Stimulated activated CD8-positive, alpha-beta memory T cell treated with anti-CD3 and anti-CD28 coated beads, Interleukin-12 subunit alpha, Interleukin-12 subunit beta, amount 100 ng/mL, for 4 hours (primary cell): ENCODE data around the gene RBKS.
"Not testable (repeated sequence)": the region's sequence is repeated elsewhere in the genome, so short reads cannot be mapped to it uniquely, and the experiment has no call there.

Experiments used
- DNase-seq: peaks from one replicate; pipeline ENCODE4 v3.0.0-alpha.2; 2020; ENCODE audit warnings: low read depth

The RBKS gene

DNA sequence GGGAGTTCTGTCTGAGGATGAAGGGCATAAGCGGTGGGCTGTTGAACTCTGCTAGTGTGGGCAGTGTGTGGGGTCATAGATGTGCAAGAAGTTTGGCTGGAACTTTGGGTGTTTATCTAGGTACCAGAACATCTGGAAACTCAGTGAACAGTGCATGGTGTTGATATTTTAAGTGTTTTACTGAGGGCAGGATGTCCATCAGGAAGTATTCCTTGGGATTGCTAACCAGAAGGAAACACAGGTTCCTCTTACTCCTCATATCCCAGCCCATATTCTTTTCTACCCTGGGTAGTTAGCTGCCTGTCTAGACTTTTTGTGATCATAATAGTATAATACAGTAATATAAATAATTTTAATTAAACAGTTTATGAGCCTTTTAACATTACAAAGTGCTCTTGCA lies 15.9 kb upstream of the RBKS start:
- no peak for DNase-seq

DNA sequence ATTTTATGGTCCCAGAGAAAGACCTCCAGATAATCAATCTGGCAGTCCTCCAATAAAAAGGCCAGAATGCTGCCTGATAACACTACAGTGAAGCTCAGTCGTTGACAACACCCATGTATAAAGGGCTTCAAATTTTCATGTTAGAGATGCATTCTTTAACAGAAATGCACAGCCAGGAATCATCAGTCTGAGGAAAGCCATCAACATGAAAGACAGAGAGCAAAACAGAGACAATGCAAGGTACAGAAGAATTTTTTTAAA lies 14.1 kb upstream of the RBKS start:
- no peak for DNase-seq

DNA sequence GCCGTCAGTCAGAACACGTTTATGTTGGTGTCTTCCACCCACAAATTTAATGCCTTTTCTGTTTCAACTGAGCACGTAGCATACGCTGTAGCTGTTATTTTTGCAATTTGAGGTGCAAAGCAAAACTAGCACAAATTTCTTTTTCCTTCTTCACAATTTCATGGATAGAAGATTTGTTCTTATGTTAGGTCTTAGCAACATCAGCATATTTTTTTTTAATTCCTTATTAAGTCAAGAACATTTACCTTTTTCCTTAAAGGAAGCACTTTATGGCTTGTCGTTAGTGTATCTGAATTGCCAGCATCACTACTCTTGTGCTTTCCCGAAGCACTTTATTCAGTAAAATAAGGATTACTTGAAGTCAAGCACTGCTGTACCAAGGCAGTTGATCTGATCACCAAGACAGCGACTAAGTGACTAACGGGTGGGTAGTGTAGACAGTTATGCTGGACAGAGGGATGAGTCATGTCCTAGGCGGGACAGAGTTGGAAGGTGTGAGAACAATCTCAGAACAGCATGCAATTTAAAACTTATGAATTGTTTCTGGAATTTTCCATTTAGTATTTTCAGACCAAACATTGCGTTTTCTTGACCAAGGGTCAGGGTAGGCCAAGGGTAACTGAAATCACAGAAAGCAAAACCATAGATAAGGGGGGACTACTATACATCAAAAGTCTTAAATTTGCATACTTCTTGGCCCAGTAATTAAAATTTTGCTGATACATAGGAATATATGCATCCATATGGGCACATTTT lies 13.6 kb upstream of the RBKS start:
- DNase-seq: no peak

DNA sequence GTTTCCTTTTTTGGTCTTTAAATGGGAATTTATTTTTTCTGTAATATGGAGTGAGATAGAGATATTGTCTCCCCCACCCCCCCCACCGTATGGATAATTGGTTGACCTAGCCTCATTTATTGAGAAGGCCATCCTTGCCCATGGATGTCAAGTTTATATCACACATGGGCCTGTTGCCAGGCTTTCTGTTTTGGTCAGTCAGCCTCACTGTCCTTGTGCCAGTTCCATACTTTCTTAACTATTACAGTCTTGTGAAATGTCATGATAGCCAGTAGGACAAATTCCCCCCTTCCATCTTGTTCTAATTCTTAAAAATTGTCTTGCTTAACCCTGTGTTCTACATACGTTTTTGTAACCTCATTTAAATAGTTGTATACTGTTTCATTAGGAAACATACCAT lies 12.8 kb upstream of the RBKS start:
- no peak for DNase-seq

DNA sequence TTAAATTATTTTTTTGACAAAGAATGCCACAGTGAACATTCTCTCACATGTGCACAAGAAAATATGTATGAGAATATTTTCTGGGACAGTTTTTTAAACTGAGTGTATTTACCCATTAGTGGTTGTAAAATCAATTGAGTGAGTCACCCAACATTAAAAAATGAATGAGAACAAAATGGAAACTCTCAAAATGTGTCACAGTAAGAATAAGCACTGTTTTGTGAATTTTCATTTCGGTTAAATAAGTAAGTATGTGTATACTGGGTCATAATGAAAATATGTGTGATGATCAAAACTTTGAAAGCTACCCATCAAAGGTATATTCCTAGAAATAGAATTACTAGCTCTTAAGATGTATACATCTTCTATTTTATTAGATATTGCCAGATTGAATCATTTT lies 11.9 kb upstream of the RBKS start:
- DNase-seq: no peak

DNA sequence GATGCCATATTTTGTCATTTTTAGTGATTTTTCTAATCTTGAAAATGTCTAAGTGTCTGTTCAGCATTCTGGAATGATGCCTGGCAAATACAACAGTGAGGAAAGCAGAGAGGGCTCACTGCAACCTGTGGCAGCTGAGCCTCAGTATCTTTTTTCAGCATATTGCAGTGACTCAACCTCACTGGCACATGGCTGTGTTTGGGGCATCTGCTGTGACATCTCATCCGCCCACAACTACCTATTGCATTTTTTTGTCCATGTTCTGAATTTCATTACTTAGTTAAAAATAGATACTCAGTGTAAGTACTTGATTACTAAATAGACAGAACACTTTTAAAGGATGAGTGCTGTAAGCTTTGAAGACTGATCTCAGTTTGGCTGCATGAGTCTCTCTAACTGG lies 11.0 kb upstream of the RBKS start:
- DNase-seq: no peak

DNA sequence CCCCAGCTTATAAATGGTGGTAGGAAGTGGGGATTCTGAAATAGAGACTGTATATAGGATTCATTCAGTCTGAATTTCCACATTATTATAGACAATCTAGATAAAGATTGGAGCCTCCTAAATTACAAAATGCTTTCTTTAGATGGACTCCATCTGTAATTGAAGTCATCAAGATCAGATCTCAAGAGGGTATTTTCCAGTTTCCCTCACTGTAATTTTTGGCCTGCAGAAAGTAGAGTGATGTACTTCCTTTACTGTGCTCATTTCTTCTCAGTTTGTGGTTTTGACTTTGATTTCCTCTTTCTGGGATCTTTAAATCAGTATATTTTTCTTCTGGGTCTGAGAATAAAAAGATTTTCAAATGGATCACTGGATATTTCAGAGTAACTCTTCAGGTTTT lies 7.5 kb upstream of the RBKS start:
- DNase-seq: no peak

DNA sequence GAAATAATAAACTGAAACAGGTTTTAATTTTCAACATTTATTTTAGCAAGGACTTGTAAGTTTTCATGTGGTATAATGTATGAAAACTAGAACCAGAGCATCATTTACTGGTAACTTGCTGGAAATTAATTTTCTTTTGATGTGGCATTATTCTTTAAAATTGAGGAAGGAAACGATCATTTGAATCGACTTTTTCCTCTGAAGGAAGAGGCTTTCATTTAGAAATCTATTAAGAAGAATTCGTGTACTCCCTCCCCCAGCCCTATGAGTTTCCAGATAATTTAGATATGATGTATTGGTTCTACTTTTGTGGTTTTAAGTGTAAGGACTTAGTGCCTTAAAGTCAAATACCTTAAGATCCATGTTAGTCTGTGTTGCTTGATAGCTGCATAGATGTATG lies 2.8 kb upstream of the RBKS start:
- no peak for DNase-seq

DNA sequence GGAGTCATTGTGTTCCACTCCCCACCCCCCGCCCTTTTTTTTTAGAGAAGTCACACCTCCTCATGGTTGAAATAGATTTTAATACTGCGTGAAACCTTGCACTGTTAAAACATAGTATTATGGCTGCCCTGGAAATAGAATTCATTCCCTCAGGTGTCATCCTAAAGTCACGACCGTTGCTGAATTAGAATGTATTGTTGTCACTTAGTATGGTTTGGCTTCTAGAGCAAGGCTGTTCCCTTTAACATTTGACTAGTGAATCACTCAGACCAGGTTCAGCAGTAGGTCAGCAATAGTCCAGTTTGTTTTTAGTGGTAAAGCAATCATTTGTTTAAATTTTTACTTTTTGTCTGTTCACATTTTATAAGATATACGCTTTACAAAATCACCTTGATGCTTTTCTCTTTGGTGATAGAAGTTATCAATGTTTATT lies 1.5 kb upstream of the RBKS start:
- no peak for DNase-seq

DNA sequence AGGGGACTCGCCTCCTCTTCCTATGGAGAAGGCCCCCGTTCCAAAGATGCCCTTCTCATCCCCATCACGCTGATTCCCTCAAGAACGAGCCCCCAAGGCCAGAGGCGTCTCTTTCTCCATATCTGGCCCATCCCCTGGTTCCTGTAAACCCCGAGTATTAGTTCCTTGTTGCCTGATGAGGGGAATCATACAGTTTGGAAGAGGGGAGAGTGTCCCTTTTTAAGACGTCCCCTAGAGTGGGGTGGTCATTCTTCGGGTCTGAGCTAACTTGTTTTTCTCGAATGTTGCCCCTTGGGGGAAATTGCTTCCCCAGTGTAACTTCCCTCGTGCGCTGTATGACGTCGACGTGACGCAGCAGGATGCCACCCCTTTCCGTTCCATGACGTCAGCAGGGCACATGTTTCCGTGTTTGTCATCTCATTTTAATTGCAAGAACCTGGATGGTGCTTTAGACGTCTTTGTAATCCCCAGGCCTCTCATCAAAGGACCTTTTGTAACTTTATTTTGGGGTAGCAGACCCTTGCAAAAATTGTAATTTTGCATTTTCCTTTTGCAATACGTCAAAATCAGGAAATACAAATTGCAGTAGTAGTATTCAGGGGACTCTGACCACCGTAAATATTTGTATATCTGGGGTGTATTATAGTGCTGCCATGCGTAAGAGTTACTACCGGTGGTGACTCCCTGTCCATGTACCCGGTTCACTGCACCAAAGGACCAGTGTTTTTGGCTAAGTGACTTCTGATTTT lies 911 bp upstream of the RBKS start:
- peak; percentile 81 for DNase-seq

DNA sequence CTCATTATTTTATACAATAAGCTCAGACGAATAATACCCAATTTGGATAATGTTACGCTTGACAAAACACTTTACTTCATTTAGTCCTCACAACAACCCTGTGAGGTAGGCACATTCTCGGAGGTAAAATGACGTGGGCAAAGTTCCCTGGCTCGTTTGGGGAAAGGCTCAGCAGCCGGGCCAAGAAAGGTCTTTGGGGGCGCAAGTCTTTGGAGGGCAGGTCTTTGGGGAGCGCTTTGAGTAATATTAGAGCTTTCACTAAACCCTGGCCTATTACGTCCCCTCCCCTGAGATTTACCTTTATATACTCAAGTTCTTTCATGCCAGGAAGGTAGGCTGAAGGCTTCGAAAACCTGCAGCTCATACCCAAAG lies 427 bp downstream of the RBKS start:
- no peak for DNase-seq

DNA sequence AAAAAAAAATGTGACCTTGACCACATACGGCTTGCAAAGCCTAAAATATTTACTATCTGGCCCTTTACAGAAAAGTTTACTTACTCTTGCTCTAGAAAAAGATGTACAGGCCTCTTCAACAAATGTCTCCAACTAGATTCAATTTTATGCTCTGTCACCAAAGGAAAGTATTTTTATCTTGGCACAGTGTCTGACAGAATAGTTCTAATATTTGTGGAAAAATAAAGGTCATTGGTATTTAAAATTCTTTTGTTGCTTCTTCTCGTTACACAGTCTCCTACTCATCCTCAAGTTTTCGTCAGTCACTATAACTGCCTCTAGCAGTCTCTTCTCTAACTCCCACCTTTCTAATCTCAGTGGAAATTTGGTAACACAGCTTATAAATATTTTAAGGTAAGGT lies 1.4 kb downstream of the RBKS start:
- DNase-seq: no peak

DNA sequence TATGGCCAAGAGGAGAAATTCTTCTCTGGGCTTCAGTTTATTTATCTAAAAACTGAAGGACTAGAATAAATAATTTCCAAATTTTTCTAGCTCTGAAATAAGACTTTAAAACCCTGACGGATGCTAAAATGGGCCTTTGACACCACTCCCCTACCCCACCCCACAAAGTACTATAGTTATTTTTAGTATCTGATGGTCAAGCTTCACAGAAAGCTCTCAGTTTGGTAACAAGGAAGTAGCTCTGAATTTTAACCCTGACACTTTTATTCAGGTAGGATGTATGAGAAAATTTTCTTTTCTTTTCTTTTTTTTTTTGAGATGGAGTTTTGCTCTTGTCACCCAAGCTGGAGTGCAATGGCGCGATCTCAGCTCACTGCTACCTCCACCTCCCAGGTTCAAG lies 2.4 kb downstream of the RBKS start:
- no peak for DNase-seq

DNA sequence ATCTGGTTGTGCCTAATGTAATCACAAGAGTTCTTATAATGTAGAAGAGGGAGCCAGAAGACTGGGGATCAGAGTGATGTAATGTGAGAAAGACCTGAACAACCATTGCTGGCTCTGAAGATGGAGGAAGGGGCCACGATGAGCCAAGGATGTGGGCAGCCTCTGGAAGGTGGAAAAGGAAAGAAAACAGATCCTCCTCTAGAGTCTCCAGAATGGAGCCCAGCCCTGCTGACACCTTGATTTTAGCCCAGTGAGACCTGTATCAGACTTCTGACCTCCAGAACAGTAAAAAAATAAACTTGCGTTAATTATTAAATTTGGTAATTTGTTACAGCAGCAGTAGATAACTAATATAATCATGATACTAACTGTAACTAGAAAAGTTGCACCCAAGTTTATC lies 3.1 kb downstream of the RBKS start:
- no peak for DNase-seq

DNA sequence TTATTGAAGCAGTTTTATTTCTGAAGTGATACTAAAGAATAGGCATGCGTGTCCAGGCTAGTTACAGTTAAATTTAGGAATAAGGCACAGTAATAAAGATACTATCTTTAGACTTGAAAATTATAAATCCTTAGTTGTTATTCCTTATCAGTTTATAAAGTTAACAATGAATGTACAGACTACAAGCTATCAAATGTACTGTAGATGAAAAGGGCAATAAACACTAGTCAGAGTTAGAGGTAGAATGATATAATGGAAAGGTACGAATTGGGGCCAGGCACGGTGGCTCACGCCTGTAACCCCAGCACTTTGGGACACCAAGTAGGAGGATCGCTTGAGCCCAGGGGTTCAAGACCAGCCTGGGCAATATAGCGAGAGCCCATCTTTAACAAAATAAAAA lies 3.9 kb downstream of the RBKS start:
- DNase-seq: no peak

DNA sequence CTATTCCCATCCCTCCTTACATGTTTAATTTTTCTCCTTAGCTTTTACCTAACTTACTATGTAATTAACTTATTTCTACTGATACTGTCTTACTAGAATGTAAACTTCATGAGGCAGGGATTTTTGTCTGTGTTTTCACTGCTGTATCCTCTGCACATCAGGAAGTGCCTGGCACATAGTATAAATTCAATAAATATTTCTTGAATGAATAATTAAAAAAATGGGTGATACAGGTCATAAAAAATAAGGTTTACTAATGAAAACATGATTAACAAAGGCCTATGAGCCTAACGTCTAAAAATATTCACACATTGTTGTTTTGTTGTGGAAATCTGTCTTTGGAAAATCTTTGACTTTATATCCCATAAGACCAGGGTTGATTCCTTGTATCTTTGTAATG lies 4.5 kb downstream of the RBKS start:
- no peak for DNase-seq

DNA sequence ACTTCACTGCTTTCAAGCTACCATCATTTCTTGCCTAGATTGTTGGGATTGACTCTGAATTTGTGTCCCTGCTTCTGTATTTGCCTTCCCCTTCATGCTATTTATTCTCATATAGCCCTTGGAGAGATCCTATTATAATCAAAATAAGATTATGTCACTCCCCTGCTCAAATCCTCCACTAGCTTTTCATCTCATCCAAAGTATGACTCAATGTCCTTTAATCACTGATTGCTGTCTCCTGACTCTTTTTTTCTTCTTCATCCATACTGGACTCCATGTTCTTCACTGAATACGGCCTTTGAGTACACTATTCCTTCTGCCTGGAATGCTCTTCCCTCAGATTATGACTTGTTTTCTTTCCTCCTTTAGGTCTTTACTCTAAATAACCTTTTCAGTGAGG lies 5.0 kb downstream of the RBKS start:
- no peak for DNase-seq

DNA sequence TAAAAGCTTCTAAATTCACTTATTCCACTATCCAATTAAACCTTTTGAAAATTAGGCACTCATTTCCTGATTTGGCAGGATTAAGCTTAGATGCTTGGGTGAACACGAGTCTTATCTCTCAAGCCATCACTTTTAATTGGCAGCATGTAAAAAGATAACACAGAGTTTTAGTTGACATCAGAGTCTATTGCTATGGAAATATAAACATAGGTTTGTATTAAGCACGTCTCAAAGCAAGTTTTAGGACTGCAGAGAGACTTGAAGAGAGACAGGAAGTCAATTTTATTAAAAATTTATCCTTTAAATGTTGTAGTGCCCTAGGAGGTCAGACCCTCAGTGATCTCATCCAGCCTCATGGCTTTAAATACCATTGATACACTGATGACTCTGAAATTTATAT lies 5.6 kb downstream of the RBKS start:
- DNase-seq: no peak

DNA sequence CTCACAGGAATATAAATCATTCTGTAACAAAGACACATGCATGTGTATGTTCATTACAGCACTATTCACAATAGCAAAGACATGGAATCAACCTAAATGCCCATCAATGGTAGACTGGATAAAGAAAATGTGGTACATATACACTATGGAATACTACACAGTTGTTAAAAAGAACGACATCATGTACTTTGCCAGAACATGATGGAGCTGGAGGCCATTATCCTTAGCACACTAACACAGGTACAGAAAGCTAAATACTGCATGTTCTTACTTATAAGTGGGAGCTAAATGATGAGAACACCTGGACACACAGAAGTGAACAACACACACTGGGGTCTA lies 7.6 kb downstream of the RBKS start:
- DNase-seq: not testable (repeated sequence)

DNA sequence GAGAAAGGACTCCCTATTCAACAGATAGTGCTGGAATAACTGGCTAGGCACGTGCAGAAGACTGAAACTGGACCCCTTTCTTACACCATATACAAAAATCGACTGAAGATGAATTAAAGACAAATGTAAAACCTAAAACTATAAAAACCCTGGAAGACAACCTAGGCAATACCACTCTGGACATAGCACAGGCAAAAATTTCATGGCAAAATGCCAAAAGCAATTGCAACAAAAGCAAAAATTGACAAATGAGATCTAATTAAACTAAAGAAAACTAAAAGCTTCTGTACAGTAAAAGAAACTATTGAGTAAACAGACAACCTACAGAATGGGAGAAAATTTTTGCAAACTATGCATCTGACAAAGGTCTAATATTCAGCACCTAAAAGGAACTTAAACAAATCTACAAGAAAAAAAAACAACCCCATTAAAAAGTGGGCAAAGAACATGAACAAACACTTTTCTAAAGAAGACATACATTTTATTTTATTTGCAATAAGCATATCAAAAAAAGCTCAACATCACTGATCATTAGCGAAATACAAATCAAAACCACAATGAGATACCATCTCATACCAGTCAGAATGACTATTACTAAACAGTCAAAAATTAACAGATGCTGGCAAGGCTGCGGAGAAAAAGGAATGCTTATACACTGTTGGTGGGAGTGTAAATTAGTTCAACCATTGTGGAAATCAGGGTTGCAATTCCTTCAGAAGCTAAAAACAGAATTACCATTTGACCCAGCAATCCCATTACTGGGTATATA lies 8.2 kb downstream of the RBKS start:
- not testable (repeated sequence) for DNase-seq

DNA sequence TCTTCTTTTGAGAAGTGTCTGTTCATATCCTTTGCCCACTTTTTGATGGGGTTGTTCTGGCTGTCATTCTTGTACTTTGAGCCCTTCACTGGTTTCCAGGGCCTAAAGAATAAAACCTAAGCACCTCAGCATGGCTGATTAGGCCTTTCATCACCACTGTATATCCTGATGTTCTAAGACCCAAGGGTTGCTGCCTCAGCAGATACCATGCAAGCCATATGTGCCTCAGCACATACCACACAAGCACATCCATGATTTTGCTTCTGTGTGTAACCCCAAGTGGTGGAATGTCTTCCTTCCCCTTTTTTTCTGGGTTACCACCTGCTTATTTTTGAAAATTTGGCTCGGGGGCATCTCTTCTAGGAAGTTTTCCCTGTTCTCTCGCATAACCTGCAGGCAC lies 11.4 kb downstream of the RBKS start:
- DNase-seq: no peak

DNA sequence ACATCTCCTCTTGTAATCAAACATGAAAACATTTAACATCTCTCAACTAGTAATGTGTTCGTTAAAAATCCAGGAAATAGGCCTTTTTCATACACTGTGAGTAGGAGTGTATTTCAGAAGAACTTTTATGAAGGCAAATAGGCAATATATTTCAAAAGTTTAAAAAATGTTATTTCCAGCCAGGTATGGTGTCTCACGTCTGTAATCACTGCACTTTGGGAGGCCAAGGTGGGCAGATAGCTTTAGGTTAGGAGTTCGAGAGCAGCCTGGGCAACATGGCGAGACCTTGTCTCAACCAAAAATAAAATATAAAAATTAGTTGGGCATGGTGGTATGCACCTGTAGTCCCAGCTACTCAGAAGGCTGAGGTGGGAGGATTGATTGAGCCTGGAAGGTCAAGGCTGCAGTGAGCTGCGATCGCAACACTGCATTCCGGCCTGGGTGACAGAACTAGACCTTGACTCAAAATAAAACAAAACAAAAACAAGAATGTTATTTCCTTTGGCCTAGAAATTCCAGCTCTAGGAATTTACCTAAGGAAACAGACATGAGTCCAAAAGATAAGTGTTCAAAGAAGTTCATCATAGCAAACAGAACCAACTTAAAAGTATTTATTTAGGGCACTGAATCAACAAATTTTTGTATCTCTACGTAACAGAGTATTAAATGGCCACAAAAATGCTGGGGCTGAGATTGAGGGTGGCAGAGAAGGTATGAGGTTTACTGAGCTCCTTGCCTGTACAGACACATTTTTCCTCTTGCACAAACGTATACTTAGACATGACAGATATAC lies 14.9 kb downstream of the RBKS start:
- no peak for DNase-seq

DNA sequence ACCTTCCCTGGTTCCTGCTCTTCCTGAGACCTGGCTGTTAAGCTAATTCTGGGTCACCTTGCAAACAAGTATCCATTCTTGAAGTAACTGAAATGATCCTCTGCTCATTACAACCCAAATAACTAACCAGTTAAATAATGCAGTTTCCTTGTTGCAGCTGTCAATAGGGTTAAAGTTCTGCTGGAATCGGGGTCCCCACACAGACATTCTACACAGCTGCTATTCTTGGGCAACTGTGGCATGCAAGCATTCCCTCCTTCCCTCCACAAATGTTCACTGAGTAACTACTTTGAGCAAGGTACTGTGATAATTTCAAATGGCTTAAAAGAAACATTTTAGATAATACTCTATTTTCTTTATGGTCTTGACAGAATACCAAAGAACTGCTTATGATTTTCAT lies 17.1 kb downstream of the RBKS start:
- no peak for DNase-seq
